H1 (cell line): ENCODE data around the gene DCTPP1. TPM values are rescaled to one million over a fixed set of nuclear protein-coding genes. Genes with fewer than 3 reads are reported as not detected.

Source experiments
- CTCF ChIA-PET: fragments of 300-600 bp; sonication (Branson Sonifier 250); formaldehyde crosslinking; loops from one replicate; lab custom pipeline; 2021; ENCODE audit not compliant: partially characterized antibody; lab: Charles Lee
- POLR2A ChIA-PET: fragments of 300-600 bp; sonication (Branson Sonifier 250); formaldehyde crosslinking; loops from one replicate; lab custom pipeline; 2021; ENCODE audit warnings: inconsistent platforms; ENCODE audit not compliant: partially characterized antibody; lab: Charles Lee
- DNase-seq, 2 experiments: peaks; one replicate each; pipeline versions ENCODE4 v3.0.0 to v3.0.0-alpha.2; 2010 to 2022; ENCODE audit warnings: low spot score in 2 of 2, low read depth in 1 of 2, mixed read lengths in 1 of 2
- FAIRE-seq: peaks from 2 replicates; lab custom pipeline; 2011; peaks lifted over from hg19 to GRCh38; lab: Jason Lieb, UNC
- H2AFZ ChIP-seq: 2 replicates; pipeline ENCODE4 v1.8.1; 2012; ENCODE audit warnings: low read length, inconsistent platforms
- H2AK5ac ChIP-seq: 2 replicates; pipeline ENCODE4 v1.6.1; 2013; ENCODE audit warnings: low read depth, low read length
- H2BK120ac ChIP-seq: replicated peaks from 2 replicates; pipeline ENCODE3; 2013; ENCODE audit warnings: low read depth, low read length, inconsistent platforms
- H2BK12ac ChIP-seq: 2 replicates; pipeline ENCODE4 v1.6.1; 2013; ENCODE audit warnings: low read depth, low read length
- H2BK15ac ChIP-seq: 2 replicates; pipeline ENCODE4 v1.6.1; 2013; ENCODE audit warnings: low read length
- H2BK20ac ChIP-seq: 2 replicates; pipeline ENCODE4 v1.6.1; 2013; ENCODE audit warnings: low read length
- H2BK5ac ChIP-seq: 2 replicates; pipeline ENCODE4 v1.6.1; 2013; ENCODE audit warnings: low read depth, low read length
- H3K14ac ChIP-seq: 2 replicates; pipeline ENCODE4 v1.6.1; 2013; ENCODE audit warnings: inconsistent platforms; ENCODE audit not compliant: insufficient read length
- H3K18ac ChIP-seq: 2 replicates; pipeline ENCODE4 v1.6.1; 2013; ENCODE audit warnings: low read length; ENCODE audit errors: extremely low read depth
- H3K23ac ChIP-seq: 2 replicates; pipeline ENCODE4 v1.6.1; 2013; ENCODE audit warnings: inconsistent platforms; ENCODE audit not compliant: insufficient read length
- H3K23me2 ChIP-seq: 2 replicates; pipeline ENCODE4 v1.6.1; 2013; ENCODE audit warnings: low read depth, low read length
- H3K27ac ChIP-seq: 2 replicates; pipeline ENCODE4 v1.6.1; 2011; ENCODE audit warnings: low read depth, low read length, inconsistent platforms
- H3K27me3 ChIP-seq, 4 experiments: replicated peaks in 1 of 4; 1 replicate in 1 of 4; 2 replicates in 3 of 4; pipeline versions ENCODE4 v1.6.1 to v1.8.1; 2011 to 2013; ENCODE audit warnings: low read length in 3 of 4, mild to moderate bottlenecking in 3 of 4, inconsistent platforms in 2 of 4, mixed read lengths in 2 of 4, moderate library complexity in 1 of 4; ENCODE audit not compliant: control insufficient read depth in 3 of 4, insufficient read depth in 3 of 4; ENCODE audit errors: extremely low read depth in 1 of 4
- H3K36me3 ChIP-seq, 4 experiments: 2 replicates each; pipeline versions ENCODE4 v1.6.1 to v1.8.1; 2011 to 2013; ENCODE audit warnings: mild to moderate bottlenecking in 4 of 4, low read length in 3 of 4, moderate library complexity in 2 of 4, control low read depth in 1 of 4, inconsistent platforms in 1 of 4; ENCODE audit not compliant: insufficient read depth in 4 of 4, control insufficient read depth in 2 of 4
- H3K4ac ChIP-seq: replicated peaks from 2 replicates; pipeline ENCODE3; 2013; ENCODE audit warnings: low read length, low read depth, mixed read lengths, inconsistent platforms; ENCODE audit not compliant: insufficient read length
- H3K4me1 ChIP-seq, 4 experiments: replicated peaks in 1 of 4; 1 replicate in 1 of 4; 2 replicates in 3 of 4; pipeline versions ENCODE4 v1.6.1 to v1.8.1; 2011 to 2013; ENCODE audit warnings: low read length in 3 of 4, inconsistent platforms in 2 of 4, mixed read lengths in 1 of 4; ENCODE audit not compliant: insufficient read depth in 4 of 4, control insufficient read depth in 3 of 4
- H3K4me2 ChIP-seq, 2 experiments: 2 replicates each; pipeline versions ENCODE4 v1.6.1 to v1.8.1; 2011 to 2013; ENCODE audit warnings: low read depth in 2 of 2, low read length in 2 of 2, control low read depth in 1 of 2, inconsistent platforms in 1 of 2, mild to moderate bottlenecking in 1 of 2; ENCODE audit not compliant: insufficient read depth in 1 of 2
- H3K4me3 ChIP-seq, 4 experiments: fragments of 200-600, 300-600 bp in 1 of 4; sonication (generic), shearing (Covaris generic), sonication (Bioruptor Twin) in 1 of 4; 2 replicates each; pipeline versions ENCODE4 v1.5.1 to v1.8.1; 2011 to 2016; ENCODE audit warnings: low read length in 4 of 4, low read depth in 3 of 4, control low read depth in 2 of 4, inconsistent platforms in 2 of 4, mild to moderate bottlenecking in 2 of 4, mixed read lengths in 1 of 4, moderate library complexity in 1 of 4; ENCODE audit not compliant: insufficient read depth in 2 of 4; ENCODE audit errors: extremely low read depth in 1 of 4
- H3K56ac ChIP-seq: replicated peaks from 2 replicates; pipeline ENCODE3; 2013; ENCODE audit warnings: low read depth, mild to moderate bottlenecking, mixed read lengths, low read length, inconsistent platforms; ENCODE audit not compliant: insufficient read length
- H3K79me1 ChIP-seq: 2 replicates; pipeline ENCODE4 v1.6.1; 2013; ENCODE audit warnings: low read depth, low read length, control low read depth
- H3K79me2 ChIP-seq, 2 experiments: 2 replicates each; pipeline versions ENCODE4 v1.6.1 to v1.8.1; 2012 to 2013; ENCODE audit warnings: low read length in 2 of 2, mild to moderate bottlenecking in 2 of 2, inconsistent platforms in 1 of 2; ENCODE audit not compliant: insufficient read depth in 2 of 2, control insufficient read depth in 1 of 2
- H3K9ac ChIP-seq, 4 experiments: replicated peaks in 1 of 4; 1 replicate in 1 of 4; 2 replicates in 3 of 4; pipeline versions ENCODE4 v1.6.1 to v1.8.1; 2011 to 2013; ENCODE audit warnings: low read depth in 3 of 4, low read length in 3 of 4, control low read depth in 2 of 4, mild to moderate bottlenecking in 2 of 4, moderate library complexity in 2 of 4, inconsistent platforms in 1 of 4; ENCODE audit errors: extremely low read depth in 1 of 4
- H3K9me3 ChIP-seq, 2 experiments: 2 replicates each; pipeline versions ENCODE4 v1.6.1 to v1.8.1; 2012 to 2013; ENCODE audit warnings: mild to moderate bottlenecking in 2 of 2, moderate library complexity in 2 of 2, control low read depth in 1 of 2, inconsistent platforms in 1 of 2, low read depth in 1 of 2, low read length in 1 of 2, mixed read lengths in 1 of 2; ENCODE audit not compliant: insufficient read depth in 2 of 2
- H4K20me1 ChIP-seq, 2 experiments: replicated peaks in 1 of 2; 2 replicates each; pipeline versions ENCODE3 to v1.8.1; 2011 to 2013; ENCODE audit warnings: inconsistent platforms in 2 of 2, low read length in 2 of 2, mild to moderate bottlenecking in 1 of 2; ENCODE audit not compliant: insufficient read depth in 2 of 2, control insufficient read depth in 1 of 2
- H4K5ac ChIP-seq: 2 replicates; pipeline ENCODE4 v1.6.1; 2013; ENCODE audit warnings: low read length, low read depth, mixed read lengths, inconsistent platforms; ENCODE audit not compliant: insufficient read length
- H4K8ac ChIP-seq: 2 replicates; pipeline ENCODE4 v1.8.0; 2013; ENCODE audit warnings: mild to moderate bottlenecking, moderate library complexity, low read length, inconsistent platforms; ENCODE audit not compliant: insufficient read depth; ENCODE audit errors: extremely low read depth
- H4K91ac ChIP-seq: replicated peaks from 2 replicates; pipeline ENCODE3; 2013; ENCODE audit warnings: low read length, mixed read lengths, inconsistent platforms; ENCODE audit not compliant: insufficient read length
- CHD2 ChIP-seq: IDR thresholded peaks from 2 replicates; pipeline ENCODE4 v1.6.1; 2012; ENCODE audit warnings: low read length, improper control_type of control experiment
- JUND ChIP-seq: IDR thresholded peaks from 2 replicates; pipeline ENCODE4 v1.6.1; 2011; ENCODE audit warnings: mild to moderate bottlenecking, improper control_type of control experiment, low read length
- NANOG ChIP-seq: IDR thresholded peaks from 2 replicates; pipeline ENCODE4 v1.6.1; 2011; ENCODE audit warnings: low read length, low read depth, mild to moderate bottlenecking, inconsistent platforms; ENCODE audit not compliant: insufficient read depth, poor library complexity, severe bottlenecking
- RAD21 ChIP-seq, 2 experiments: IDR thresholded peaks in 1 of 2; conservative IDR thresholded peaks in 1 of 2; 2 replicates each; pipeline ENCODE4 v1.6.1; 2011; ENCODE audit warnings: low read depth in 2 of 2, low read length in 2 of 2, improper control_type of control experiment in 1 of 2, inconsistent platforms in 1 of 2, mild to moderate bottlenecking in 1 of 2, moderate library complexity in 1 of 2
- SIRT6 ChIP-seq: IDR thresholded peaks from one replicate; pipeline ENCODE4 v1.7.1; 2012; ENCODE audit warnings: low read length, inconsistent platforms
- WGBS, 2 experiments: shearing (Covaris generic) in 1 of 2; methylation state at CpG; one replicate each; pipeline versions ENCODE4 v1.1.6 to v1.1.7; 2013 to 2015; ENCODE audit warnings: low lambda C conversion rate in 2 of 2, mixed read lengths in 2 of 2, inconsistent platforms in 1 of 2, low coverage in 1 of 2, missing lambda C conversion rate in 1 of 2; ENCODE audit not compliant: insufficient replicate concordance in 2 of 2, insufficient coverage in 1 of 2, insufficient read length in 1 of 2; ENCODE audit errors: extremely low coverage in 1 of 2, missing lambda C conversion rate in 1 of 2; 5-methylcytosine and 5-hydroxymethylcytosine counted together
- polyA plus RNA-seq, 7 experiments: library from polyadenylated mRNA; depleted of rRNA in 3 of 7; stranded (reverse) in 5 of 7; unstranded in 2 of 7; fragments of >200 nt in 5 of 7; fragments of 200-250 nt in 2 of 7; gene quantifications; 1 replicate in 5 of 7; 2 replicates in 1 of 7; 4 replicates in 1 of 7; pipeline versions ENCODE4 v1.2.1 to v1.2.3, GENCODE V29; 2011 to 2013; ENCODE audit warnings: missing spikeins in 2 of 7, mixed read lengths in 2 of 7
- total RNA-seq: library from RNA; stranded (reverse); fragmentation: NEBNext Ultra II Directional; extraction: Animal tissue kit (Norgen Biotek cat#: 25700); gene quantifications from 2 replicates; pipeline ENCODE4 v1.2.1, GENCODE V29; 2021
- TF ChIP-seq, protein P1 (sequence below): IDR thresholded peaks from 2 replicates; pipeline ENCODE4 v1.6.1; 2012; ENCODE audit warnings: low read length, inconsistent platforms
- TF ChIP-seq, protein P2 (sequence below): IDR thresholded peaks from 2 replicates; pipeline ENCODE4 v1.6.1; 2011; ENCODE audit warnings: low read depth, mild to moderate bottlenecking, low read length; ENCODE audit not compliant: insufficient read depth

The DCTPP1 gene
- total and polyA plus RNA-seq, 2 of the 8 experiments (the other 6 are each of a cell fraction or from before 2014, with no cell fraction given) = 94.5 to 103 TPM

DNA sequence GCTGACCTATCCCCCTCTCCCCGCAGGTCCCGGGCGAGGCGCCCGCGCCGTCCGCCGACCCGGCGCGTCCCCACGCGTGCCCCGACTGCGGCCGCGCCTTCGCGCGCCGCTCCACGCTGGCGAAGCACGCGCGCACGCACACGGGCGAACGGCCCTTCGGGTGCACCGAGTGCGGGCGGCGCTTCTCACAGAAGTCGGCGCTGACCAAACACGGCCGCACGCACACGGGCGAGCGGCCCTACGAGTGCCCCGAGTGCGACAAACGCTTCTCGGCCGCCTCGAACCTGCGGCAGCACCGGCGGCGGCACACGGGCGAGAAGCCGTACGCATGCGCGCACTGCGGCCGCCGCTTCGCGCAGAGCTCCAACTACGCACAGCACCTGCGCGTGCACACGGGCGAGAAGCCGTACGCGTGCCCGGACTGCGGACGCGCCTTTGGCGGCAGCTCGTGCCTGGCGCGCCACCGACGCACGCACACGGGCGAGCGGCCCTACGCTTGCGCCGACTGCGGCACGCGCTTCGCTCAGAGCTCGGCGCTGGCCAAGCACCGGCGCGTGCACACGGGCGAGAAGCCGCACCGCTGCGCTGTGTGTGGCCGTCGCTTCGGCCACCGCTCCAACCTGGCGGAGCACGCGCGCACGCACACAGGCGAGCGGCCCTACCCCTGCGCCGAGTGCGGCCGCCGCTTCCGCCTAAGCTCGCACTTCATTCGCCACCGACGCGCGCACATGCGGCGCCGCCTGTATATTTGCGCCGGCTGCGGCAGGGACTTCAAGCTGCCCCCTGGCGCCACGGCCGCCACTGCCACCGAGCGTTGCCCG, 12.1 kb downstream of the DCTPP1 start:
- H4K8ac ChIP-seq = peak overlapping the region; percentile 71
- no peak overlapping the region for H4K5ac ChIP-seq
- H3K4me2 ChIP-seq = peak overlapping the region; percentile 64 to 76
- peak overlapping the region in 3 of 4 experiments; percentile 25 to 50 (median 32); a peak in 5 of 7 replicates for H3K9ac ChIP-seq
- ChIA-PET POLR2A (interaction anchor here (0.6 to 4.0 kb wide), 22 partner anchors 10 to 353 kb away, joined by 3 to 34 read pairs (median 3); partner anchors contain the start of genes ALDOA, CD2BP2, DCTPP1 and ZNF48), CTCF (interaction anchor here (0.6 to 3.3 kb wide), 14 partner anchors 8 to 212 kb away, joined by 3 to 13 read pairs (median 4); partner anchors contain the start of genes DCTPP1, ZNF48 and ZNF771)
- peaks cover 6 to 23% (median 8%) of the 10 kb centered on the region in 4 experiments for H3K36me3 ChIP-seq
- H3K18ac ChIP-seq = no peak overlapping the region
- no peak overlapping the region for H3K27ac ChIP-seq
- 2% methylated on average over 129 of the region's 140 CpGs; no CpG with 5 or more reads in 1 of the 2 experiments for WGBS, 2 experiments
- no peak overlapping the region for H4K91ac ChIP-seq
- no peak overlapping the region for H2BK120ac ChIP-seq
- H3K4ac ChIP-seq = peak overlapping the region; percentile 34
- DNase-seq = peak; percentile 86 to 94
- H3K27me3 ChIP-seq = no peaks in the 10 kb centered on the region
- H2BK20ac ChIP-seq = no peak overlapping the region
- H2BK12ac ChIP-seq = no peak overlapping the region
- H3K14ac ChIP-seq = no peak overlapping the region
- FAIRE-seq = no peak
- peaks cover 8% of the 10 kb centered on the region; the same call in 1 of the 2 replicates for H3K23me2 ChIP-seq
- no peak overlapping the region for H3K56ac ChIP-seq
- no peaks in the 10 kb centered on the region for H3K79me2 ChIP-seq
- H3K79me1 ChIP-seq = peaks cover 6% of the 10 kb centered on the region; the same call in 1 of the 2 replicates
- H2AFZ ChIP-seq = no peak overlapping the region
- H3K4me1 ChIP-seq = peaks cover 3 to 6% (median 5%) of the 10 kb centered on the region in 4 experiments; a peak in 6 of 7 replicates
- H3K4me3 ChIP-seq = peak overlapping the region; percentile 36 to 60 (median 50)
- peaks cover 2 to 12% of the 10 kb centered on the region in 2 experiments for H4K20me1 ChIP-seq
- no peak overlapping the region for H2AK5ac ChIP-seq
- H2BK5ac ChIP-seq = 0 out of 2 replicates have a peak overlapping the region, but pooled peaks have one; percentile 32
- no peaks in the 10 kb centered on the region for H3K9me3 ChIP-seq
- H2BK15ac ChIP-seq = no peak overlapping the region
- no peak overlapping the region for H3K23ac ChIP-seq
- TF ChIP-seq CHD2 (0 out of 2 replicates have a peak, but pooled peaks have one; percentile 47), JUND (no peak), NANOG (no peak), SIRT6 (no peak), RAD21 (IDR thresholded peaks at IDR 0.05 in 1 of 2, conservative IDR thresholded peaks at IDR 0.05 in 1 of 2; ENCODE audit: low read depth in 2 of 2, low read length in 2 of 2) (peak; percentile 16 to 29; a peak in 2 of 4 replicates)
- TF ChIP-seq, protein P1, sequence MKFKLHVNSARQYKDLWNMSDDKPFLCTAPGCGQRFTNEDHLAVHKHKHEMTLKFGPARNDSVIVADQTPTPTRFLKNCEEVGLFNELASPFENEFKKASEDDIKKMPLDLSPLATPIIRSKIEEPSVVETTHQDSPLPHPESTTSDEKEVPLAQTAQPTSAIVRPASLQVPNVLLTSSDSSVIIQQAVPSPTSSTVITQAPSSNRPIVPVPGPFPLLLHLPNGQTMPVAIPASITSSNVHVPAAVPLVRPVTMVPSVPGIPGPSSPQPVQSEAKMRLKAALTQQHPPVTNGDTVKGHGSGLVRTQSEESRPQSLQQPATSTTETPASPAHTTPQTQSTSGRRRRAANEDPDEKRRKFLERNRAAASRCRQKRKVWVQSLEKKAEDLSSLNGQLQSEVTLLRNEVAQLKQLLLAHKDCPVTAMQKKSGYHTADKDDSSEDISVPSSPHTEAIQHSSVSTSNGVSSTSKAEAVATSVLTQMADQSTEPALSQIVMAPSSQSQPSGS = no peak
- TF ChIP-seq, protein P2, sequence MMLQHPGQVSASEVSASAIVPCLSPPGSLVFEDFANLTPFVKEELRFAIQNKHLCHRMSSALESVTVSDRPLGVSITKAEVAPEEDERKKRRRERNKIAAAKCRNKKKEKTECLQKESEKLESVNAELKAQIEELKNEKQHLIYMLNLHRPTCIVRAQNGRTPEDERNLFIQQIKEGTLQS = no peak
